Activated naive CD8-positive, alpha-beta T cell (primary cell): ENCODE results near the gene TAS1R3.

Experiments
- H3K27ac Mint-ChIP-seq: one replicate; pipeline ENCODE4 v1.8.0; 2021; ENCODE audit warnings: mixed read lengths
- H3K27me3 Mint-ChIP-seq: one replicate; pipeline ENCODE4 v1.8.0; 2021; ENCODE audit warnings: mixed read lengths
- H3K36me3 Mint-ChIP-seq: one replicate; pipeline ENCODE4 v1.8.0; 2021; ENCODE audit warnings: mixed read lengths
- H3K4me1 Mint-ChIP-seq: one replicate; pipeline ENCODE4 v1.8.0; 2021; ENCODE audit warnings: low read depth, mixed read lengths
- H3K4me3 Mint-ChIP-seq: one replicate; pipeline ENCODE4 v1.8.0; 2021; ENCODE audit warnings: mild to moderate bottlenecking, mixed read lengths
- H3K9me3 Mint-ChIP-seq: one replicate; pipeline ENCODE4 v1.8.0; 2021; ENCODE audit warnings: low read depth, mixed read lengths

Gene TAS1R3

GRCh38 chr1:1303736-1304135 is 27.3 kb upstream of the TAS1R3 start:
- Mint-ChIP-seq H3K36me3 (no peaks in the 10 kb centered on the region), H3K4me3 (no peak overlapping the region), H3K27ac (no peak overlapping the region), H3K4me1 (peaks cover 14% of the 10 kb centered on the region), H3K27me3 (no peaks in the 10 kb centered on the region), H3K9me3 (no peaks in the 10 kb centered on the region)

- H3K36me3 Mint-ChIP-seq, result no peaks in the 10 kb centered on the region
- H3K27me3 Mint-ChIP-seq, result no peaks in the 10 kb centered on the region
- peaks cover 14% of the 10 kb centered on the region for H3K4me1 Mint-ChIP-seq
- H3K27ac Mint-ChIP-seq, result no peak overlapping the region
- H3K4me3 Mint-ChIP-seq, result peak overlapping the region; percentile 58
- H3K9me3 Mint-ChIP-seq, result no peaks in the 10 kb centered on the region
Observed at GRCh38 chr1:1304331-1305299, 26.5 kb upstream of the TAS1R3 start.

GRCh38 chr1:1305300-1306069 is 25.6 kb upstream of the TAS1R3 start:
- Mint-ChIP-seq H3K27ac (peak overlapping the region; percentile 83), H3K9me3 (no peaks in the 10 kb centered on the region), H3K4me1 (peaks cover 14% of the 10 kb centered on the region), H3K27me3 (no peaks in the 10 kb centered on the region), H3K36me3 (no peaks in the 10 kb centered on the region), H3K4me3 (peak overlapping the region; percentile 88)

- H3K4me3 Mint-ChIP-seq, result peak overlapping the region; percentile 88
Observed at GRCh38 chr1:1306070-1306660, 24.9 kb upstream of the TAS1R3 start.

GRCh38 chr1:1306661-1307260 is 24.3 kb upstream of the TAS1R3 start:
- Mint-ChIP-seq H3K27ac (peak overlapping the region; percentile 79), H3K27me3 (no peaks in the 10 kb centered on the region), H3K4me3 (peak overlapping the region; percentile 88), H3K9me3 (no peaks in the 10 kb centered on the region), H3K4me1 (peaks cover 17% of the 10 kb centered on the region), H3K36me3 (no peaks in the 10 kb centered on the region)

More at GRCh38 chr1:1306070-1306660, 24.9 kb upstream of the TAS1R3 start:
- Mint-ChIP-seq H3K4me1 (peaks cover 17% of the 10 kb centered on the region), H3K36me3 (no peaks in the 10 kb centered on the region), H3K27me3 (no peaks in the 10 kb centered on the region), H3K9me3 (no peaks in the 10 kb centered on the region), H3K27ac (peak overlapping the region; percentile 83)

- H3K36me3 Mint-ChIP-seq, result no peaks in the 10 kb centered on the region
- H3K9me3 Mint-ChIP-seq, result no peaks in the 10 kb centered on the region
- peak overlapping the region; percentile 88 for H3K4me3 Mint-ChIP-seq
- peaks cover 17% of the 10 kb centered on the region for H3K4me1 Mint-ChIP-seq
- peak overlapping the region; percentile 79 for H3K27ac Mint-ChIP-seq
- H3K27me3 Mint-ChIP-seq, result no peaks in the 10 kb centered on the region
Observed at GRCh38 chr1:1307261-1307922, 23.7 kb upstream of the TAS1R3 start.

GRCh38 chr1:1307923-1308755 is 22.9 kb upstream of the TAS1R3 start, which contains the start of the genes ACAP3 and PUSL1:
Gene ACAP3, minus strand, starts transcription at chr1:1307930. Its CDS starts 115 bp downstream, at chr1:1307815.
Gene PUSL1, plus strand, starts transcription at chr1:1308597. Its CDS starts 47 bp downstream, at chr1:1308644.
- peak within 1 kb of the TSS; percentile 79 for H3K27ac Mint-ChIP-seq
- H3K27me3 Mint-ChIP-seq, result no peaks in the 10 kb centered on the region
- peaks cover 17% of the 10 kb centered on the region for H3K4me1 Mint-ChIP-seq
- H3K36me3 Mint-ChIP-seq, result no peaks in the 10 kb centered on the region
- H3K9me3 Mint-ChIP-seq, result no peaks in the 10 kb centered on the region
- peak within 1 kb of the TSS; percentile 88 for H3K4me3 Mint-ChIP-seq

- Mint-ChIP-seq H3K4me3 (peak overlapping the region; percentile 85), H3K4me1 (peaks cover 17% of the 10 kb centered on the region), H3K9me3 (no peaks in the 10 kb centered on the region), H3K36me3 (no peaks in the 10 kb centered on the region), H3K27me3 (no peaks in the 10 kb centered on the region), H3K27ac (peak overlapping the region; percentile 66)
Observed at GRCh38 chr1:1308756-1309250, 22.3 kb upstream of the TAS1R3 start.

GRCh38 chr1:1309251-1310108 is 21.6 kb upstream of the TAS1R3 start:
- Mint-ChIP-seq H3K4me3 (peak overlapping the region; percentile 79), H3K36me3 (no peaks in the 10 kb centered on the region), H3K9me3 (no peaks in the 10 kb centered on the region), H3K4me1 (peaks cover 17% of the 10 kb centered on the region), H3K27ac (no peak overlapping the region), H3K27me3 (no peaks in the 10 kb centered on the region)

- Mint-ChIP-seq H3K4me3 (peak overlapping the region; percentile 53), H3K27ac (no peak overlapping the region)
Observed at GRCh38 chr1:1310109-1310385, 21.0 kb upstream of the TAS1R3 start.

GRCh38 chr1:1310476-1311053 is 20.5 kb upstream of the TAS1R3 start:
- Mint-ChIP-seq H3K27ac (no peak overlapping the region), H3K9me3 (no peaks in the 10 kb centered on the region), H3K4me3 (peak overlapping the region; percentile 53), H3K27me3 (no peaks in the 10 kb centered on the region), H3K4me1 (peaks cover 14% of the 10 kb centered on the region), H3K36me3 (no peaks in the 10 kb centered on the region)

More at GRCh38 chr1:1310109-1310385, 21.0 kb upstream of the TAS1R3 start:
- Mint-ChIP-seq H3K36me3 (no peaks in the 10 kb centered on the region), H3K27me3 (no peaks in the 10 kb centered on the region), H3K4me1 (peaks cover 17% of the 10 kb centered on the region), H3K9me3 (no peaks in the 10 kb centered on the region)
